Thyroid gland (tissue), 4 donors: ENCODE data around the gene PIP4K2A. TPM values are rescaled to one million over a fixed set of nuclear protein-coding genes. Genes with fewer than 3 reads are reported as not detected.

ENCODE experiments used
- DNase-seq, 2 donors: peaks; one replicate each; pipeline ENCODE4 v3.0.0-alpha.2; 2019
- H3K27ac ChIP-seq, 3 donors: fragments of 200-600 bp; sonication (generic); 1 replicate in 2 of 3; 2 replicates in 1 of 3; pipeline ENCODE4 v1.5.1; 2016 to 2019; ENCODE audit warnings: mild to moderate bottlenecking in 1 of 3, moderate library complexity in 1 of 3
- H3K27me3 ChIP-seq: fragments of 200-600 bp; sonication (generic); one replicate; pipeline ENCODE4 v1.5.1; 2019
- H3K36me3 ChIP-seq, 2 donors: fragments of 200-600 bp; sonication (generic); one replicate each; pipeline ENCODE4 v1.5.1; 2016 to 2019
- H3K4me1 ChIP-seq, 2 donors: fragments of 200-600 bp; sonication (generic); one replicate each; pipeline ENCODE4 v1.5.1; 2017 to 2019
- H3K4me3 ChIP-seq, 3 donors: fragments of 200-600 bp; sonication (generic); replicated peaks in 1 of 3; 1 replicate in 2 of 3; 2 replicates in 1 of 3; pipeline ENCODE4 v1.5.1; 2016; ENCODE audit warnings: mild to moderate bottlenecking in 1 of 3
- H3K9me3 ChIP-seq: fragments of 200-600 bp; sonication (generic); one replicate; pipeline ENCODE4 v1.5.1; 2017
- CTCF ChIP-seq, 6 experiments: fragments of 200-600 bp in 3 of 6; fragments of 450-650 bp in 3 of 6; sonication (generic) in 3 of 6; IDR thresholded peaks; one replicate each; pipeline ENCODE4 v1.5.1; 2016 to 2019; ENCODE audit warnings: antibody characterized with exemption in 6 of 6, mild to moderate bottlenecking in 2 of 6, inconsistent platforms in 1 of 6, moderate library complexity in 1 of 6
- POLR2A ChIP-seq, 2 donors: fragments of 450-650 bp; IDR thresholded peaks; one replicate each; pipeline ENCODE4 v1.6.1; 2017; ENCODE audit warnings: antibody characterized with exemption in 2 of 2, mild to moderate bottlenecking in 2 of 2, moderate library complexity in 1 of 2
- WGBS, 2 donors: methylation state at CpG; one replicate each; pipeline ENCODE4 v1.1.5; 2017; 5-methylcytosine and 5-hydroxymethylcytosine counted together
- intact Hi-C: fragments of 100-400 bp; cut with DNase I; formaldehyde crosslinking; loops from one replicate; pipeline ENCODE4 v1.15.1; 2023
- total RNA-seq, 4 donors: library from RNA; depleted of rRNA; stranded (reverse); fragments of >200 nt; gene quantifications; one replicate each; pipeline ENCODE4 v1.2.3, GENCODE V29; 2016

The PIP4K2A gene
- total RNA-seq, 4 donors from 2014 or later = 16.5 to 23.2 (median 19.3) TPM

- no peak for DNase-seq
- WGBS, 2 donors = 95 to 96% methylated on average over 3 of the region's 3 CpGs
- TF ChIP-seq CTCF (IDR thresholded peaks at IDR 0.05) (no peak), POLR2A (IDR thresholded peaks at IDR 0.05) (no peak)
These were observed 110.8 kb downstream of the PIP4K2A start for GRCh38 chr10:22603581-22603980.

GRCh38 chr10:22601618-22602017 lies 112.8 kb downstream of the PIP4K2A start:
- H3K27ac ChIP-seq = no peak overlapping the region
- WGBS, 2 donors = 97 to 99% methylated on average over 5 of the region's 5 CpGs
- peaks cover 0 to 34% of the 10 kb centered on the region in 2 donors for H3K4me1 ChIP-seq
- no peaks in the 10 kb centered on the region for H3K27me3 ChIP-seq
- TF ChIP-seq POLR2A (IDR thresholded peaks at IDR 0.05) = no peak
- no peak for TF ChIP-seq CTCF (IDR thresholded peaks at IDR 0.05)
- DNase-seq = no peak
- intact Hi-C loops = no loop called here
- H3K9me3 ChIP-seq = no peaks in the 10 kb centered on the region
- no peak overlapping the region for H3K4me3 ChIP-seq
- no peaks in the 10 kb centered on the region for H3K36me3 ChIP-seq

More at GRCh38 chr10:22603581-22603980, 110.8 kb downstream of the PIP4K2A start:
- Histone ChIP-seq H3K36me3 (no peaks in the 10 kb centered on the region), H3K4me1 (peaks cover 0 to 29% of the 10 kb centered on the region in 2 donors), H3K9me3 (no peaks in the 10 kb centered on the region), H3K27me3 (no peaks in the 10 kb centered on the region), H3K27ac (no peak overlapping the region), H3K4me3 (no peak overlapping the region)
- intact Hi-C loops = no loop called here

- Histone ChIP-seq H3K4me3 (no peak overlapping the region), H3K4me1 (peaks cover 0 to 20% of the 10 kb centered on the region in 2 donors), H3K27me3 (no peaks in the 10 kb centered on the region), H3K36me3 (no peaks in the 10 kb centered on the region), H3K9me3 (no peaks in the 10 kb centered on the region), H3K27ac (no peak overlapping the region)
- WGBS, 2 donors = 92% methylated on average over 11 of the region's 11 CpGs
- intact Hi-C loops = loop anchor here (10.0 kb wide), 1 partner anchor 125 kb away; no protein-coding TSS in a partner anchor
- TF ChIP-seq CTCF (IDR thresholded peaks at IDR 0.05) (no peak), POLR2A (IDR thresholded peaks at IDR 0.05) (no peak)
- DNase-seq = no peak
These were observed 114.6 kb downstream of the PIP4K2A start for GRCh38 chr10:22599636-22600228.

- Histone ChIP-seq H3K4me3 (no peak overlapping the region), H3K4me1 (peaks cover 0 to 19% of the 10 kb centered on the region in 2 donors), H3K27ac (no peak overlapping the region), H3K9me3 (no peaks in the 10 kb centered on the region), H3K27me3 (no peaks in the 10 kb centered on the region), H3K36me3 (no peaks in the 10 kb centered on the region)
- DNase-seq = no peak
- intact Hi-C loops = loop anchor here (10.0 kb wide), 1 partner anchor 126 kb away; no protein-coding TSS in a partner anchor
- no peak for TF ChIP-seq CTCF (IDR thresholded peaks at IDR 0.05)
- TF ChIP-seq POLR2A (IDR thresholded peaks at IDR 0.05) = no peak
- 73 to 82% methylated on average over 4 of the region's 4 CpGs for WGBS, 2 donors
These were observed 115.3 kb downstream of the PIP4K2A start for GRCh38 chr10:22599048-22599561.

GRCh38 chr10:22598478-22598877 lies 115.9 kb downstream of the PIP4K2A start:
- WGBS, 2 donors = 86 to 94% methylated on average over 3 of the region's 3 CpGs
- Histone ChIP-seq H3K9me3 (no peaks in the 10 kb centered on the region), H3K4me1 (peaks cover 0 to 23% of the 10 kb centered on the region in 2 donors), H3K36me3 (no peaks in the 10 kb centered on the region), H3K4me3 (no peak overlapping the region), H3K27ac (no peak overlapping the region), H3K27me3 (no peaks in the 10 kb centered on the region)
- intact Hi-C loops = loop anchor here (10.0 kb wide), 1 partner anchor 126 kb away; no protein-coding TSS in a partner anchor
- no peak for DNase-seq
- TF ChIP-seq POLR2A (IDR thresholded peaks at IDR 0.05) (no peak), CTCF (IDR thresholded peaks at IDR 0.05) (no peak)
